Measurements from ENCODE around the gene SCPEP1.

GRCh38 chr17:57025876-57026275 lies 47.9 kb downstream of the SCPEP1 start:
- TF ChIP-seq CTCF (conservative IDR thresholded peaks at IDR 0.05) (no peak), EZH2 (IDR thresholded peaks at IDR 0.05; ENCODE audit: low read depth) (no peak)

All from PC-9 (cell line).